Neural cell (in vitro differentiated cells): ENCODE data around the gene ARFGAP1. TPM values are rescaled to one million over a fixed set of nuclear protein-coding genes. Genes with fewer than 3 reads are reported as not detected.

Source experiments
- H2AFZ ChIP-seq: fragments of 200-600, 300-800 bp; sonication (generic), shearing (Covaris generic); 2 replicates; pipeline ENCODE4 v1.6.0; 2014; ENCODE audit warnings: low read depth, mild to moderate bottlenecking, antibody characterized with exemption, low read length, moderate library complexity
- H3F3A ChIP-seq: fragments of 200-600 bp; shearing (Covaris generic); 2 replicates; pipeline ENCODE4 v1.6.1; 2016; ENCODE audit warnings: mild to moderate bottlenecking, moderate library complexity, mixed read lengths, antibody characterized with exemption, low read length; ENCODE audit not compliant: insufficient read depth, poor library complexity, severe bottlenecking
- H3K27ac ChIP-seq: fragments of 200-600, 300-800 bp; sonication (generic), shearing (Covaris generic); 2 replicates; pipeline ENCODE4 v1.5.1; 2014; ENCODE audit warnings: mild to moderate bottlenecking, low read length, moderate library complexity
- H3K27me3 ChIP-seq: fragments of 300-800, 200-600 bp; sonication (generic), shearing (Covaris generic); 2 replicates; pipeline ENCODE4 v1.6.0; 2014; ENCODE audit warnings: mild to moderate bottlenecking, low read depth, low read length, moderate library complexity; ENCODE audit not compliant: insufficient read depth
- H3K36me3 ChIP-seq: fragments of 300-800, 200-600 bp; sonication (generic), shearing (Covaris generic); 2 replicates; pipeline ENCODE4 v1.5.1; 2014; ENCODE audit warnings: mild to moderate bottlenecking, antibody characterized with exemption, low read length, moderate library complexity; ENCODE audit not compliant: insufficient read depth
- H3K4me2 ChIP-seq: fragments of 300-800, 200-600 bp; sonication (generic), shearing (Covaris generic); 2 replicates; pipeline ENCODE4 v1.6.0; 2014; ENCODE audit warnings: mild to moderate bottlenecking, low read length
- H3K4me3 ChIP-seq: fragments of 300-800, 200-600 bp; sonication (generic), shearing (Covaris generic); 2 replicates; pipeline ENCODE4 v1.5.1; 2014; ENCODE audit warnings: mild to moderate bottlenecking, low read length, moderate library complexity
- H3K79me2 ChIP-seq: fragments of 200-600 bp; shearing (Covaris generic); replicated peaks from 2 replicates; pipeline ENCODE4 v1.6.0; 2014; ENCODE audit warnings: mild to moderate bottlenecking, low read length, moderate library complexity; ENCODE audit not compliant: insufficient read depth
- H3K9ac ChIP-seq: fragments of 300-800, 200-600 bp; sonication (generic), shearing (Covaris generic); 2 replicates; pipeline ENCODE4 v1.6.1; 2016; ENCODE audit warnings: mild to moderate bottlenecking, low read length, mixed read lengths
- H3K9me2 ChIP-seq: fragments of 200-600 bp; shearing (Covaris generic); 2 replicates; pipeline ENCODE4 v1.6.1; 2016; ENCODE audit warnings: mild to moderate bottlenecking, low read length, mixed read lengths; ENCODE audit not compliant: insufficient read depth
- H3K9me3 ChIP-seq: fragments of 200-600, 300-800 bp; sonication (generic), shearing (Covaris generic); 2 replicates; pipeline ENCODE4 v1.6.1; 2016; ENCODE audit warnings: mild to moderate bottlenecking, mixed run types, low read length, moderate library complexity, mixed read lengths
- H4K20me1 ChIP-seq: fragments of 200-600 bp; shearing (Covaris generic); 2 replicates; pipeline ENCODE4 v1.6.1; 2016; ENCODE audit warnings: mild to moderate bottlenecking, mixed run types; ENCODE audit not compliant: insufficient read depth
- EP300 ChIP-seq: fragments of 450-650 bp; conservative IDR thresholded peaks from 2 replicates; pipeline ENCODE4 v1.6.1; 2014; ENCODE audit warnings: antibody characterized with exemption, mild to moderate bottlenecking, moderate library complexity; ENCODE audit not compliant: poor library complexity, severe bottlenecking
- EZH2 ChIP-seq: fragments of 200-600, 300-800 bp; shearing (Covaris generic), sonication (generic); IDR thresholded peaks from 2 replicates; pipeline ENCODE4 v1.6.1; 2014; ENCODE audit warnings: antibody characterized with exemption, low read length, borderline replicate concordance, mild to moderate bottlenecking; ENCODE audit not compliant: insufficient read depth, poor library complexity, severe bottlenecking
- MXI1 ChIP-seq: fragments of 450-650 bp; conservative IDR thresholded peaks from 2 replicates; pipeline ENCODE4 v1.6.1; 2014; ENCODE audit warnings: antibody characterized with exemption, mild to moderate bottlenecking; ENCODE audit not compliant: poor library complexity, severe bottlenecking
- POLR2AphosphoS5 ChIP-seq: IDR thresholded peaks from 2 replicates; pipeline ENCODE4 v1.6.1; 2012
- RAD21 ChIP-seq: fragments of 450-650 bp; conservative IDR thresholded peaks from 2 replicates; pipeline ENCODE4 v1.6.1; 2014; ENCODE audit warnings: antibody characterized with exemption, mild to moderate bottlenecking, moderate library complexity
- SMC3 ChIP-seq: fragments of 450-650 bp; conservative IDR thresholded peaks from 2 replicates; pipeline ENCODE4 v1.6.1; 2014; ENCODE audit warnings: antibody characterized with exemption, mild to moderate bottlenecking, moderate library complexity; ENCODE audit not compliant: poor library complexity
- TAF1 ChIP-seq: IDR thresholded peaks from 2 replicates; pipeline ENCODE4 v1.6.1; 2012; ENCODE audit warnings: low read depth
- polyA plus RNA-seq: library from polyadenylated mRNA; depleted of rRNA; stranded (reverse); fragments of >200 nt; gene quantifications from 2 replicates; pipeline ENCODE4 v1.2.3, GENCODE V29; 2014
- TF ChIP-seq, protein P1 (sequence below): IDR thresholded peaks from 2 replicates; pipeline ENCODE4 v1.6.1; 2012; ENCODE audit warnings: borderline replicate concordance
- TF ChIP-seq, protein P2 (sequence below): fragments of 450-650 bp; IDR thresholded peaks from 2 replicates; pipeline ENCODE4 v1.5.1; 2014; ENCODE audit warnings: antibody characterized with exemption, mild to moderate bottlenecking, moderate library complexity; ENCODE audit not compliant: poor library complexity, severe bottlenecking

The ARFGAP1 gene
- polyA plus RNA-seq, 1 donor from 2014 or later: 70.2 TPM

DNA sequence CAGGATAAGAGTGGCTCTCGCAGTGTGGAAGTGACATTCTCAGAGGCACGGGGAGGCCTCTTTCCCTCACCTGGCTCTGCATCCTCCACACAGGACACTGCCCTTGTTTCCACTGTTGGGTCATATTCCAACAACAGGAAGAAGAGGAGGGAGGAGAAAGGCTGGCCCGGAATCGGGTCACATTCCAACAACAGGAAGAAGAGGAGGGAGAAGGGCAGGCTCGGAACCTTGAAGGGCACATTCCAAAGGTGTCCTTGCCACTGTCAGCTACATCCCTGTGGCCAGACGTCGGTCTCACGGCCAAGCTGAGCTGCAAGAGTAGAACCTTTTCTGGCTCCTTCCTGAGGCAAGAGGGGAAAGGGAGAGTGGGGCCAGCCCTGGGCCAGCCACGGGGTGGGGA, 63.1 kb downstream of the ARFGAP1 start:
- Histone ChIP-seq H3F3A (no peaks in the 10 kb centered on the region), H3K4me3 (no peak overlapping the region), H3K9me2 (no peaks in the 10 kb centered on the region), H3K9me3 (no peaks in the 10 kb centered on the region), H3K36me3 (no peaks in the 10 kb centered on the region), H2AFZ (no peak overlapping the region), H3K27ac (no peak overlapping the region), H3K4me2 (no peak overlapping the region), H3K9ac (no peak overlapping the region), H3K27me3 (no peaks in the 10 kb centered on the region), H4K20me1 (no peaks in the 10 kb centered on the region), H3K79me2 (no peaks in the 10 kb centered on the region)
- TF ChIP-seq RAD21 (no peak), POLR2AphosphoS5 (no peak), TAF1 (no peak), SMC3 (no peak), EP300 (no peak)
- TF ChIP-seq, protein P1, sequence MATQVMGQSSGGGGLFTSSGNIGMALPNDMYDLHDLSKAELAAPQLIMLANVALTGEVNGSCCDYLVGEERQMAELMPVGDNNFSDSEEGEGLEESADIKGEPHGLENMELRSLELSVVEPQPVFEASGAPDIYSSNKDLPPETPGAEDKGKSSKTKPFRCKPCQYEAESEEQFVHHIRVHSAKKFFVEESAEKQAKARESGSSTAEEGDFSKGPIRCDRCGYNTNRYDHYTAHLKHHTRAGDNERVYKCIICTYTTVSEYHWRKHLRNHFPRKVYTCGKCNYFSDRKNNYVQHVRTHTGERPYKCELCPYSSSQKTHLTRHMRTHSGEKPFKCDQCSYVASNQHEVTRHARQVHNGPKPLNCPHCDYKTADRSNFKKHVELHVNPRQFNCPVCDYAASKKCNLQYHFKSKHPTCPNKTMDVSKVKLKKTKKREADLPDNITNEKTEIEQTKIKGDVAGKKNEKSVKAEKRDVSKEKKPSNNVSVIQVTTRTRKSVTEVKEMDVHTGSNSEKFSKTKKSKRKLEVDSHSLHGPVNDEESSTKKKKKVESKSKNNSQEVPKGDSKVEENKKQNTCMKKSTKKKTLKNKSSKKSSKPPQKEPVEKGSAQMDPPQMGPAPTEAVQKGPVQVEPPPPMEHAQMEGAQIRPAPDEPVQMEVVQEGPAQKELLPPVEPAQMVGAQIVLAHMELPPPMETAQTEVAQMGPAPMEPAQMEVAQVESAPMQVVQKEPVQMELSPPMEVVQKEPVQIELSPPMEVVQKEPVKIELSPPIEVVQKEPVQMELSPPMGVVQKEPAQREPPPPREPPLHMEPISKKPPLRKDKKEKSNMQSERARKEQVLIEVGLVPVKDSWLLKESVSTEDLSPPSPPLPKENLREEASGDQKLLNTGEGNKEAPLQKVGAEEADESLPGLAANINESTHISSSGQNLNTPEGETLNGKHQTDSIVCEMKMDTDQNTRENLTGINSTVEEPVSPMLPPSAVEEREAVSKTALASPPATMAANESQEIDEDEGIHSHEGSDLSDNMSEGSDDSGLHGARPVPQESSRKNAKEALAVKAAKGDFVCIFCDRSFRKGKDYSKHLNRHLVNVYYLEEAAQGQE: no peak

DNA sequence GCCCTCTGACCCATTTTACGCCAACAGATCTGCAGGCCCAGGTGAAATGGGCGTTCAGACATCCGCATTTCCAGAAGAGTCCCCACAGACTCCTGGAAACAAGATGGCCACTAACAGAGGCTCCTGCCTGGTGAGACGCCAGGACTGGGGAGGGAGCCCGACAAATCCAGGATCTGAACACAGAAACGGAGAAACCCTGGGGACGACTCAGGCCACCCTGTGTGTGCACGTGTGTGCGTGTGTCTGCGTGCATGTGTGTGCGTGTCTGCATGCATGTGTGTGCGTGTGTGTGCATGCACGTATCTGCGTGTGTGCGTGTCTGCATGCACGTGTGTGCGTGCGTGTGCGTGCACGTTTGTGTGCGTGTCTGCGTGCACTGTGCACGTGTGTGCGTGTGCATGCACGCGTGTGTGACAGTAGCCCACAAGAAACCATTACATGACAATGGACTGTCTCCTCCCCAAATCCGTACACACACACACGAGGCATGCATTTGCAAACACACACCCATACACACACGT, 63.7 kb downstream of the ARFGAP1 start:
- H3K9ac ChIP-seq: no peak overlapping the region
- H3K79me2 ChIP-seq: no peaks in the 10 kb centered on the region
- no peak overlapping the region for H3K27ac ChIP-seq
- no peaks in the 10 kb centered on the region for H3K9me3 ChIP-seq
- no peaks in the 10 kb centered on the region for H3K27me3 ChIP-seq
- H2AFZ ChIP-seq: no peak overlapping the region
- H3K36me3 ChIP-seq: no peaks in the 10 kb centered on the region
- no peaks in the 10 kb centered on the region for H4K20me1 ChIP-seq
- no peak overlapping the region for H3K4me2 ChIP-seq
- no peaks in the 10 kb centered on the region for H3F3A ChIP-seq
- H3K9me2 ChIP-seq: no peaks in the 10 kb centered on the region
- H3K4me3 ChIP-seq: no peak overlapping the region
- TF ChIP-seq SMC3: no peak
- TF ChIP-seq MXI1: no peak
- TF ChIP-seq EZH2: no peak
- TF ChIP-seq EP300: no peak
- no peak for TF ChIP-seq TAF1
- TF ChIP-seq, protein P1: no peak
- TF ChIP-seq POLR2AphosphoS5: no peak
- no peak for TF ChIP-seq RAD21
- TF ChIP-seq, protein P2, sequence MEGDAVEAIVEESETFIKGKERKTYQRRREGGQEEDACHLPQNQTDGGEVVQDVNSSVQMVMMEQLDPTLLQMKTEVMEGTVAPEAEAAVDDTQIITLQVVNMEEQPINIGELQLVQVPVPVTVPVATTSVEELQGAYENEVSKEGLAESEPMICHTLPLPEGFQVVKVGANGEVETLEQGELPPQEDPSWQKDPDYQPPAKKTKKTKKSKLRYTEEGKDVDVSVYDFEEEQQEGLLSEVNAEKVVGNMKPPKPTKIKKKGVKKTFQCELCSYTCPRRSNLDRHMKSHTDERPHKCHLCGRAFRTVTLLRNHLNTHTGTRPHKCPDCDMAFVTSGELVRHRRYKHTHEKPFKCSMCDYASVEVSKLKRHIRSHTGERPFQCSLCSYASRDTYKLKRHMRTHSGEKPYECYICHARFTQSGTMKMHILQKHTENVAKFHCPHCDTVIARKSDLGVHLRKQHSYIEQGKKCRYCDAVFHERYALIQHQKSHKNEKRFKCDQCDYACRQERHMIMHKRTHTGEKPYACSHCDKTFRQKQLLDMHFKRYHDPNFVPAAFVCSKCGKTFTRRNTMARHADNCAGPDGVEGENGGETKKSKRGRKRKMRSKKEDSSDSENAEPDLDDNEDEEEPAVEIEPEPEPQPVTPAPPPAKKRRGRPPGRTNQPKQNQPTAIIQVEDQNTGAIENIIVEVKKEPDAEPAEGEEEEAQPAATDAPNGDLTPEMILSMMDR: no peak
